ENCODE data around the gene TFF3.

The TFF3 gene

GRCh38 chr21:42353623-42354022 is 38.4 kb upstream of the TFF3 start:
- Histone ChIP-seq H3K4me2 (ENCODE audit: low read length, poor library complexity, severe bottlenecking) (no peak overlapping the region), H2AFZ (ENCODE audit: low read depth, low read length) (no peak overlapping the region), H3K4me3 (ENCODE audit: insufficient read depth in 1 of 2, low read depth in 1 of 2, low read length in 2 of 2) (no peak overlapping the region), H3K36me3 (ENCODE audit: control insufficient read depth in 1 of 2, insufficient read depth in 2 of 2, low read depth in 1 of 2, low read length in 2 of 2) (no peaks in the 10 kb centered on the region), H4K91ac (ENCODE audit: low read length) (no peak overlapping the region), H3K9me3 (ENCODE audit: control insufficient read depth, low read length) (peaks cover 6% of the 10 kb centered on the region), H3K23ac (ENCODE audit: low read length in 2 of 2) (no peak overlapping the region), H2AK5ac (ENCODE audit: low read length, severe bottlenecking) (no peak overlapping the region), H3K4me1 (ENCODE audit: control insufficient read depth, insufficient read depth, low read depth, low read length) (peaks cover 4% of the 10 kb centered on the region), H2BK120ac (ENCODE audit: low read depth, low read length) (no peak overlapping the region), H3K27me3 (ENCODE audit: control insufficient read depth in 1 of 2, insufficient read depth in 1 of 2, low read length in 2 of 2) (peaks cover 7 to 13% of the 10 kb centered on the region in 2 experiments), H3K18ac (ENCODE audit: low read depth in 1 of 2, low read length in 2 of 2) (no peak overlapping the region), H3K9ac (ENCODE audit: low read length) (no peak overlapping the region), H2BK15ac (ENCODE audit: low read depth, poor library complexity, severe bottlenecking) (no peak overlapping the region), H4K8ac (ENCODE audit: low read length) (no peak overlapping the region), H2BK12ac (ENCODE audit: low read length in 2 of 2) (no peak overlapping the region), H3K4ac (ENCODE audit: low read depth in 1 of 2, low read length in 2 of 2) (no peak overlapping the region), H3K14ac (ENCODE audit: low read length in 2 of 2) (no peak overlapping the region), H2BK5ac (ENCODE audit: low read depth, low read length, poor library complexity, severe bottlenecking) (no peak overlapping the region), H3K27ac (ENCODE audit: low read length, poor library complexity, severe bottlenecking) (no peak overlapping the region), H3K79me1 (replicated peaks; ENCODE audit: low read length, poor library complexity, severe bottlenecking) (no peaks in the 10 kb centered on the region)
- DNase-seq, result no peak
- 77% methylated on average over 5 of the region's 5 CpGs for whole genome bisulfite sequencing

GRCh38 chr21:42352441-42353095 is 37.4 kb upstream of the TFF3 start:
- DNase-seq, result no peak
- Histone ChIP-seq H3K4me2 (ENCODE audit: low read length, poor library complexity, severe bottlenecking) (no peak overlapping the region), H3K9ac (ENCODE audit: low read length) (no peak overlapping the region), H2AFZ (ENCODE audit: low read depth, low read length) (no peak overlapping the region), H2AK5ac (ENCODE audit: low read length, severe bottlenecking) (no peak overlapping the region), H3K27ac (ENCODE audit: low read length, poor library complexity, severe bottlenecking) (no peak overlapping the region), H2BK5ac (ENCODE audit: low read depth, low read length, poor library complexity, severe bottlenecking) (no peak overlapping the region), H3K18ac (ENCODE audit: low read depth in 1 of 2, low read length in 2 of 2) (no peak overlapping the region), H3K36me3 (ENCODE audit: control insufficient read depth in 1 of 2, insufficient read depth in 2 of 2, low read depth in 1 of 2, low read length in 2 of 2) (no peaks in the 10 kb centered on the region), H3K4me1 (ENCODE audit: control insufficient read depth, insufficient read depth, low read depth, low read length) (peaks cover 4% of the 10 kb centered on the region), H3K4ac (ENCODE audit: low read depth in 1 of 2, low read length in 2 of 2) (no peak overlapping the region), H3K4me3 (ENCODE audit: insufficient read depth in 1 of 2, low read depth in 1 of 2, low read length in 2 of 2) (no peak overlapping the region), H3K9me3 (ENCODE audit: control insufficient read depth, low read length) (peaks cover 6% of the 10 kb centered on the region), H4K8ac (ENCODE audit: low read length) (no peak overlapping the region), H4K91ac (ENCODE audit: low read length) (no peak overlapping the region), H2BK120ac (ENCODE audit: low read depth, low read length) (no peak overlapping the region), H3K23ac (ENCODE audit: low read length in 2 of 2) (no peak overlapping the region), H2BK15ac (ENCODE audit: low read depth, poor library complexity, severe bottlenecking) (no peak overlapping the region), H2BK12ac (ENCODE audit: low read length in 2 of 2) (no peak overlapping the region), H3K27me3 (ENCODE audit: control insufficient read depth in 1 of 2, insufficient read depth in 1 of 2, low read length in 2 of 2) (peaks cover 7 to 13% of the 10 kb centered on the region in 2 experiments), H3K14ac (ENCODE audit: low read length in 2 of 2) (no peak overlapping the region), H3K79me1 (replicated peaks; ENCODE audit: low read length, poor library complexity, severe bottlenecking) (no peaks in the 10 kb centered on the region)
- 82% methylated on average over 14 of the region's 14 CpGs for WGBS

DNA sequence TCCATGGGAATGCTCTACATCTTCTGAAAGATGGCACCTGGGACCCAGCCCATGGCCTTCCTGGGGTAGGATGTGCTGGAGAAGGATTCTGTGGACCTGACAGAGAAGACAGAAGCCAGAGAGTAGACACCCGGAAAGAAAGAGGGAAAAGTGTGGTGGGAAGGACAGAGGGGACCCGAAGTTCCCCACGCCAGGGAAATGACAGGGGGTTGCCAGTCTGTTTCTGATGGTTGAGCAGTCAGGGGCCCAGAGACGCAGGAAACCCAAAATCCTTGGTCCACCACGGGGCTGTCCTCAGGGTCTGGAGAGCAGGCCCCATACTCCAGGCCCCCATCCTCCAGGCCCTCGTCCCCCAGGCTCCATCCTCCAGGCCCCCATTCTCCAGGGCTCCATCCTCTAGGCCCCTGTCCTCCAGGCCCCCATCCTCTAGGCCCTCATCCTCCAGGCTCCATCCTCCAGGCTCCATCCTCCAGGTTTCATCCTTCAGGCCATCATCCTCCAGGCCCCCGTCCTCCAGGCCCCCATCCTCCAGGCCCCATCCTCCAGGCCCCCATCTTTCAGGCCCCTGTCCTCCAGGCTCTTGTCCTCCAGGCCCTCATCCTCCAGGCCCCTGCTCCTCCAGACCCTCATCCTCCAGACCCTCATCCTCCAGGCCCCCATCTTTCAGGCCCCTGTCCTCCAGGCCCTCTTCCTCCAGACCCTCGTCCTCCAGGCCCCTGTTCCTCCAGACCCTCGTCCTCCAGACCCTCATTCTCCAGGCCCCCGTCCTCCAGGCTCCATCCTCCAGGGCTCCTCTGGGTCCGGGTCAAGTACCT is 36.6 kb upstream of the TFF3 start:
- H2AK5ac ChIP-seq (ENCODE audit: low read length, severe bottlenecking), result no peak overlapping the region
- no peak overlapping the region for H2BK5ac ChIP-seq (ENCODE audit: low read depth, low read length, poor library complexity, severe bottlenecking)
- WGBS, result 57% methylated on average over 11 of the region's 11 CpGs
- H3K4ac ChIP-seq (ENCODE audit: low read depth in 1 of 2, low read length in 2 of 2), result no peak overlapping the region
- H3K36me3 ChIP-seq (ENCODE audit: control insufficient read depth in 1 of 2, insufficient read depth in 2 of 2, low read depth in 1 of 2, low read length in 2 of 2), result no peaks in the 10 kb centered on the region
- no peak overlapping the region for H2BK120ac ChIP-seq (ENCODE audit: low read depth, low read length)
- H3K18ac ChIP-seq (ENCODE audit: low read depth in 1 of 2, low read length in 2 of 2), result no peak overlapping the region
- DNase-seq, result no peak
- H3K23ac ChIP-seq (ENCODE audit: low read length in 2 of 2), result no peak overlapping the region
- H4K8ac ChIP-seq (ENCODE audit: low read length), result no peak overlapping the region
- H3K9ac ChIP-seq (ENCODE audit: low read length), result no peak overlapping the region
- no peak overlapping the region for H4K91ac ChIP-seq (ENCODE audit: low read length)
- no peaks in the 10 kb centered on the region for H3K79me1 ChIP-seq (replicated peaks; ENCODE audit: low read length, poor library complexity, severe bottlenecking)
- H3K4me1 ChIP-seq (ENCODE audit: control insufficient read depth, insufficient read depth, low read depth, low read length), result peaks cover 4% of the 10 kb centered on the region
- peaks cover 10 to 14% of the 10 kb centered on the region in 2 experiments for H3K27me3 ChIP-seq (ENCODE audit: control insufficient read depth in 1 of 2, insufficient read depth in 1 of 2, low read length in 2 of 2)
- peaks cover 6% of the 10 kb centered on the region for H3K9me3 ChIP-seq (ENCODE audit: control insufficient read depth, low read length)
- no peak overlapping the region for H2BK12ac ChIP-seq (ENCODE audit: low read length in 2 of 2)
- H3K4me2 ChIP-seq (ENCODE audit: low read length, poor library complexity, severe bottlenecking), result no peak overlapping the region
- H3K4me3 ChIP-seq (ENCODE audit: insufficient read depth in 1 of 2, low read depth in 1 of 2, low read length in 2 of 2), result no peak overlapping the region
- no peak overlapping the region for H3K27ac ChIP-seq (ENCODE audit: low read length, poor library complexity, severe bottlenecking)
- no peak overlapping the region for H2BK15ac ChIP-seq (ENCODE audit: low read depth, poor library complexity, severe bottlenecking)
- H3K14ac ChIP-seq (ENCODE audit: low read length in 2 of 2), result no peak overlapping the region
- H2AFZ ChIP-seq (ENCODE audit: low read depth, low read length), result no peak overlapping the region

- no peak within 1 kb of the TSS for H3K4ac ChIP-seq (ENCODE audit: low read depth in 1 of 2, low read length in 2 of 2)
- H4K8ac ChIP-seq (ENCODE audit: low read length), result no peak within 1 kb of the TSS
- H3K9ac ChIP-seq (ENCODE audit: low read length), result no peak within 1 kb of the TSS
- no peak for DNase-seq
- H3K79me1 ChIP-seq (replicated peaks; ENCODE audit: low read length, poor library complexity, severe bottlenecking), result no peaks in the 10 kb centered on the region
- no peaks in the 10 kb centered on the region for H3K36me3 ChIP-seq (ENCODE audit: control insufficient read depth in 1 of 2, insufficient read depth in 2 of 2, low read depth in 1 of 2, low read length in 2 of 2)
- peaks cover 6% of the 10 kb centered on the region for H3K9me3 ChIP-seq (ENCODE audit: control insufficient read depth, low read length)
- H2AK5ac ChIP-seq (ENCODE audit: low read length, severe bottlenecking), result no peak within 1 kb of the TSS
- peaks cover 10 to 13% of the 10 kb centered on the region in 2 experiments for H3K27me3 ChIP-seq (ENCODE audit: control insufficient read depth in 1 of 2, insufficient read depth in 1 of 2, low read length in 2 of 2)
- no peak within 1 kb of the TSS for H2BK120ac ChIP-seq (ENCODE audit: low read depth, low read length)
- H3K4me3 ChIP-seq (ENCODE audit: insufficient read depth in 1 of 2, low read depth in 1 of 2, low read length in 2 of 2), result no peak within 1 kb of the TSS
- H4K91ac ChIP-seq (ENCODE audit: low read length), result no peak within 1 kb of the TSS
- 85% methylated on average over 13 of the region's 13 CpGs for WGBS
- H3K27ac ChIP-seq (ENCODE audit: low read length, poor library complexity, severe bottlenecking), result no peak within 1 kb of the TSS
- H2BK12ac ChIP-seq (ENCODE audit: low read length in 2 of 2), result no peak within 1 kb of the TSS
- H3K18ac ChIP-seq (ENCODE audit: low read depth in 1 of 2, low read length in 2 of 2), result no peak within 1 kb of the TSS
- H3K4me2 ChIP-seq (ENCODE audit: low read length, poor library complexity, severe bottlenecking), result no peak within 1 kb of the TSS
- peaks cover 4% of the 10 kb centered on the region for H3K4me1 ChIP-seq (ENCODE audit: control insufficient read depth, insufficient read depth, low read depth, low read length)
- no peak within 1 kb of the TSS for H2AFZ ChIP-seq (ENCODE audit: low read depth, low read length)
- H2BK5ac ChIP-seq (ENCODE audit: low read depth, low read length, poor library complexity, severe bottlenecking), result no peak within 1 kb of the TSS
- H3K23ac ChIP-seq (ENCODE audit: low read length in 2 of 2), result no peak within 1 kb of the TSS
- no peak within 1 kb of the TSS for H3K14ac ChIP-seq (ENCODE audit: low read length in 2 of 2)
- no peak within 1 kb of the TSS for H2BK15ac ChIP-seq (ENCODE audit: low read depth, poor library complexity, severe bottlenecking)
Measured at GRCh38 chr21:42350927-42351426, 35.8 kb upstream of the TFF3 start, which contains the start of gene TFF2. TFF2 (minus strand) TSS chr21:42350994; CDS start chr21:42350957, 37 bp downstream.

All from mesenchymal stem cell (in vitro differentiated cells and primary cell).